HepG2 (cell line): ENCODE measurements around the gene SRP14. TPM values are rescaled to one million over a fixed set of nuclear protein-coding genes. Genes with fewer than 3 reads are reported as not detected.

Experiments
- AGO1 ChIP-seq: fragments of 200-400 bp; formaldehyde crosslinking; IDR thresholded peaks from 2 replicates; pipeline ENCODE4 v1.6.1; 2017; ENCODE audit warnings: mild to moderate bottlenecking, low read depth, low read length, moderate library complexity; ENCODE audit not compliant: poor library complexity, severe bottlenecking
- EED ChIP-seq: sonication (generic); formaldehyde crosslinking; IDR thresholded peaks from 2 replicates; pipeline ENCODE4 v1.5.0; 2020; ENCODE audit warnings: mild to moderate bottlenecking, missing genetic modification reagents
- EZH2 ChIP-seq: conservative IDR thresholded peaks from 2 replicates; pipeline ENCODE4 v1.6.1; 2012; ENCODE audit warnings: mild to moderate bottlenecking, low read depth, low read length, moderate library complexity
- MLXIP ChIP-seq: sonication (generic); formaldehyde crosslinking; IDR thresholded peaks from 2 replicates; pipeline ENCODE4 v1.9.0; 2021; ENCODE audit warnings: missing genetic modification reagents, borderline replicate concordance
- MZF1 ChIP-seq: sonication (generic); formaldehyde crosslinking; IDR thresholded peaks from 2 replicates; pipeline ENCODE4 v1.8.1; 2023; ENCODE audit warnings: mild to moderate bottlenecking, missing genetic modification reagents, borderline replicate concordance
- NBN ChIP-seq: fragments of 450-650 bp; conservative IDR thresholded peaks from 2 replicates; pipeline ENCODE4 v1.6.1; 2017
- NFE2L2 ChIP-seq: fragments of 150-350 bp; IDR thresholded peaks from 2 replicates; pipeline ENCODE4 v1.6.1; 2014; ENCODE audit warnings: low read length
- NR2F1 ChIP-seq, 2 experiments: fragments of 450-650 bp in 1 of 2; formaldehyde crosslinking in 1 of 2; IDR thresholded peaks; 2 replicates each; pipeline versions ENCODE4 v1.5.0 to v1.6.1; 2016 to 2020; ENCODE audit warnings: mild to moderate bottlenecking in 1 of 2, missing compliant biosample characterization in 1 of 2, missing genetic modification reagents in 1 of 2, moderate library complexity in 1 of 2
- SMAD3 ChIP-seq: sonication (generic); formaldehyde crosslinking; IDR thresholded peaks from 2 replicates; pipeline ENCODE4 v1.4.0; 2020; ENCODE audit warnings: missing genetic modification reagents
- SP4 ChIP-seq: sonication (generic); formaldehyde crosslinking; IDR thresholded peaks from 2 replicates; pipeline ENCODE4 v1.8.1; 2023; ENCODE audit warnings: mild to moderate bottlenecking, missing genetic modification reagents
- ZBTB1 ChIP-seq: sonication (generic); formaldehyde crosslinking; IDR thresholded peaks from 2 replicates; pipeline ENCODE4 v1.4.0; 2020; ENCODE audit warnings: missing genetic modification reagents, borderline replicate concordance
- ZNF282 ChIP-seq: fragments of 450-650 bp; IDR thresholded peaks from 2 replicates; pipeline ENCODE4 v1.6.1; 2018; ENCODE audit not compliant: partially characterized antibody
- ZNF557 ChIP-seq: sonication (generic); formaldehyde crosslinking; IDR thresholded peaks from 2 replicates; pipeline ENCODE4 v1.4.0; 2020; ENCODE audit warnings: missing genetic modification reagents
- ZNF672 ChIP-seq: sonication (generic); formaldehyde crosslinking; IDR thresholded peaks from 2 replicates; pipeline ENCODE4 v1.8.1; 2022; ENCODE audit warnings: missing genetic modification reagents
- ZNF687 ChIP-seq: sonication (generic); formaldehyde crosslinking; IDR thresholded peaks from 2 replicates; pipeline ENCODE4 v1.5.1; 2020; ENCODE audit warnings: mild to moderate bottlenecking, missing genetic modification reagents, moderate library complexity
- polyA plus RNA-seq, 8 experiments: library from polyadenylated mRNA; depleted of rRNA in 3 of 8; stranded (reverse) in 7 of 8; unstranded in 1 of 8; fragments of >200 nt; fragmentation: Illumina TruSeq in 4 of 8; extraction: Trizol in 4 of 8; gene quantifications; 2 replicates each; pipeline versions ENCODE4 v1.2.1 to v1.2.3, GENCODE V29; 2011 to 2016; ENCODE audit warnings: low read depth in 4 of 8, missing spikeins in 1 of 8, mixed read lengths in 1 of 8; ENCODE audit not compliant: insufficient read depth in 1 of 8
- total RNA-seq, 5 experiments: library from RNA; depleted of rRNA; stranded (reverse); fragments of >200 nt; fragmentation: Illumina TruSeq; extraction: Trizol; gene quantifications; 2 replicates each; pipeline ENCODE4 v1.2.3, GENCODE V29; 2016; ENCODE audit warnings: low read depth in 1 of 5
- TF ChIP-seq, protein P1 (sequence below): sonication (generic); formaldehyde crosslinking; IDR thresholded peaks from 2 replicates; pipeline ENCODE4 v1.4.0; 2020; ENCODE audit warnings: missing genetic modification reagents, borderline replicate concordance
- TF ChIP-seq, protein P2 (sequence below): sonication (generic); formaldehyde crosslinking; IDR thresholded peaks from 2 replicates; pipeline ENCODE4 v1.4.0; 2020; ENCODE audit warnings: missing genetic modification reagents
- TF ChIP-seq, protein P3 (sequence below): IDR thresholded peaks from 2 replicates; pipeline ENCODE4 v1.6.1; 2018; ENCODE audit warnings: missing genetic modification reagents, mild to moderate bottlenecking, missing compliant biosample characterization

Gene SRP14
- total and polyA plus RNA-seq, 2 of the 13 experiments (the other 11 are each of a cell fraction or from before 2014, with no cell fraction given) = 208 to 356 TPM

DNA sequence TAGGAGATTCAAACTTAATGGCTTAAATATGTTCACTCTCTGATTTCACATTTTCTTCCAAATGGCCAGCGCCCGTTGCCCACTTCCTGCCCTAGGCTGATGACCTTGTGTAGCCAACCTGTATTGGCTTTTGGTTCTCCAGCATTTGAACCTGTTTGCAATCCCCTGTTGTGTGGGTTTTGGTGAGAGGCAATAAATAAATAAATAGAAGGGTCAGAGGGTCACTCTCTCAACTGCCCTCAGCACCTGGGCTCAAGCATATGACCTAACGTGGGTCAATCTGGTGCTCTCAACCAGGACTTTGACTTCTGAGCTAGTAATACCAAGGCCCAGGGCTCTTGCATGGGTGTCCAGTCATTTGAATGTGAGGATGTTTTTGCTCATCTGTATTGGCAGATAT is 1.8 kb upstream of the SRP14 start (continued):
- TF ChIP-seq NR2F1 (CRISPR knock-in tag; IDR thresholded peaks at IDR 0.05) (peak; percentile 92 to 97), NBN (no peak), ZNF687 (CRISPR knock-in tag) (no peak), ZBTB1 (CRISPR knock-in tag) (no peak), AGO1 (no peak), ZNF282 (no peak), ZNF557 (CRISPR knock-in tag) (no peak), MLXIP (CRISPR knock-in tag) (no peak), ZNF672 (no peak), NFE2L2 (no peak), SMAD3 (CRISPR knock-in tag) (no peak; the same call in 1 of the 2 replicates), MZF1 (CRISPR knock-in tag) (no peak), EED (CRISPR knock-in tag) (no peak), SP4 (no peak), EZH2 (no peak)
- TF ChIP-seq, protein P1, sequence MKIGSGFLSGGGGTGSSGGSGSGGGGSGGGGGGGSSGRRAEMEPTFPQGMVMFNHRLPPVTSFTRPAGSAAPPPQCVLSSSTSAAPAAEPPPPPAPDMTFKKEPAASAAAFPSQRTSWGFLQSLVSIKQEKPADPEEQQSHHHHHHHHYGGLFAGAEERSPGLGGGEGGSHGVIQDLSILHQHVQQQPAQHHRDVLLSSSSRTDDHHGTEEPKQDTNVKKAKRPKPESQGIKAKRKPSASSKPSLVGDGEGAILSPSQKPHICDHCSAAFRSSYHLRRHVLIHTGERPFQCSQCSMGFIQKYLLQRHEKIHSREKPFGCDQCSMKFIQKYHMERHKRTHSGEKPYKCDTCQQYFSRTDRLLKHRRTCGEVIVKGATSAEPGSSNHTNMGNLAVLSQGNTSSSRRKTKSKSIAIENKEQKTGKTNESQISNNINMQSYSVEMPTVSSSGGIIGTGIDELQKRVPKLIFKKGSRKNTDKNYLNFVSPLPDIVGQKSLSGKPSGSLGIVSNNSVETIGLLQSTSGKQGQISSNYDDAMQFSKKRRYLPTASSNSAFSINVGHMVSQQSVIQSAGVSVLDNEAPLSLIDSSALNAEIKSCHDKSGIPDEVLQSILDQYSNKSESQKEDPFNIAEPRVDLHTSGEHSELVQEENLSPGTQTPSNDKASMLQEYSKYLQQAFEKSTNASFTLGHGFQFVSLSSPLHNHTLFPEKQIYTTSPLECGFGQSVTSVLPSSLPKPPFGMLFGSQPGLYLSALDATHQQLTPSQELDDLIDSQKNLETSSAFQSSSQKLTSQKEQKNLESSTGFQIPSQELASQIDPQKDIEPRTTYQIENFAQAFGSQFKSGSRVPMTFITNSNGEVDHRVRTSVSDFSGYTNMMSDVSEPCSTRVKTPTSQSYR (CRISPR knock-in tag) = no peak
- TF ChIP-seq, protein P2, sequence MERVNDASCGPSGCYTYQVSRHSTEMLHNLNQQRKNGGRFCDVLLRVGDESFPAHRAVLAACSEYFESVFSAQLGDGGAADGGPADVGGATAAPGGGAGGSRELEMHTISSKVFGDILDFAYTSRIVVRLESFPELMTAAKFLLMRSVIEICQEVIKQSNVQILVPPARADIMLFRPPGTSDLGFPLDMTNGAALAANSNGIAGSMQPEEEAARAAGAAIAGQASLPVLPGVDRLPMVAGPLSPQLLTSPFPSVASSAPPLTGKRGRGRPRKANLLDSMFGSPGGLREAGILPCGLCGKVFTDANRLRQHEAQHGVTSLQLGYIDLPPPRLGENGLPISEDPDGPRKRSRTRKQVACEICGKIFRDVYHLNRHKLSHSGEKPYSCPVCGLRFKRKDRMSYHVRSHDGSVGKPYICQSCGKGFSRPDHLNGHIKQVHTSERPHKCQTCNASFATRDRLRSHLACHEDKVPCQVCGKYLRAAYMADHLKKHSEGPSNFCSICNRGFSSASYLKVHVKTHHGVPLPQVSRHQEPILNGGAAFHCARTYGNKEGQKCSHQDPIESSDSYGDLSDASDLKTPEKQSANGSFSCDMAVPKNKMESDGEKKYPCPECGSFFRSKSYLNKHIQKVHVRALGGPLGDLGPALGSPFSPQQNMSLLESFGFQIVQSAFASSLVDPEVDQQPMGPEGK (CRISPR knock-in tag) = no peak
- TF ChIP-seq, protein P3, sequence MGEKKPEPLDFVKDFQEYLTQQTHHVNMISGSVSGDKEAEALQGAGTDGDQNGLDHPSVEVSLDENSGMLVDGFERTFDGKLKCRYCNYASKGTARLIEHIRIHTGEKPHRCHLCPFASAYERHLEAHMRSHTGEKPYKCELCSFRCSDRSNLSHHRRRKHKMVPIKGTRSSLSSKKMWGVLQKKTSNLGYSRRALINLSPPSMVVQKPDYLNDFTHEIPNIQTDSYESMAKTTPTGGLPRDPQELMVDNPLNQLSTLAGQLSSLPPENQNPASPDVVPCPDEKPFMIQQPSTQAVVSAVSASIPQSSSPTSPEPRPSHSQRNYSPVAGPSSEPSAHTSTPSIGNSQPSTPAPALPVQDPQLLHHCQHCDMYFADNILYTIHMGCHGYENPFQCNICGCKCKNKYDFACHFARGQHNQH = no peak
